ENCODE data around the gene IGF1R. TPM values are rescaled to one million over a fixed set of nuclear protein-coding genes. Genes with fewer than 3 reads are reported as not detected.

Gene IGF1R
- total RNA-seq, 1 experiment from 2014 or later = 125 TPM

DNA sequence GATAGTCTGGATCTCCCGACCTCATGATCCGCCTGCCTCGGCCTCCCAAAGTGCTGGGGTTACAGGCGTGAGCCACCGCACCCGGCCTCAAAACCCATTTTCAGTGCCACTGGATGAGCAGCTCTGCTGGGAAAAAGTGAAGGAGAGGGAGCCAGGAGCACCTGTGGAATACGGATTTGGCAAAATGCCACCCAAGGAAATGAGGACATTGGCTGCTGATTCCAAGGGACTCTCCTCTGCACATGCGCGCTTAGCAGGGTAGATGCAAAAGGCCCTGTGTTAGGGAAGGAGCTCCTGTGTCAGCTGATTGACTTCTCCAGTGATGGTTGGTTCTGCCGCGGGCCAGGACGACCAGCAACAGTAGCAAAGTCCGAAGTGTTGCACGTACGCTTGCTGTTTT is 43.4 kb upstream of the IGF1R start:
- peaks cover 11% of the 10 kb centered on the region for H3K36me3 Mint-ChIP-seq
- H3K9me3 Mint-ChIP-seq = peaks cover 9% of the 10 kb centered on the region
- ChIA-PET POLR2A (no interaction called here), CTCF (interaction anchor here (1.2 kb wide), 1 partner anchor 82 kb away, joined by 3 read pairs; no protein-coding TSS in a partner anchor)
- no peak overlapping the region for H3K27ac Mint-ChIP-seq
- no peak for ATAC-seq
- no peak for TF ChIP-seq CREM (CRISPR knock-in tag; IDR thresholded peaks at IDR 0.05)
- TF ChIP-seq TCF7 (CRISPR knock-in tag; IDR thresholded peaks at IDR 0.05; ENCODE audit: low read depth) = no peak
- TF ChIP-seq CREB1 (CRISPR knock-in tag; IDR thresholded peaks at IDR 0.05) = no peak
- no peak for TF ChIP-seq ZNF423 (CRISPR knock-in tag; IDR thresholded peaks at IDR 0.05)
- TF ChIP-seq, protein P1, sequence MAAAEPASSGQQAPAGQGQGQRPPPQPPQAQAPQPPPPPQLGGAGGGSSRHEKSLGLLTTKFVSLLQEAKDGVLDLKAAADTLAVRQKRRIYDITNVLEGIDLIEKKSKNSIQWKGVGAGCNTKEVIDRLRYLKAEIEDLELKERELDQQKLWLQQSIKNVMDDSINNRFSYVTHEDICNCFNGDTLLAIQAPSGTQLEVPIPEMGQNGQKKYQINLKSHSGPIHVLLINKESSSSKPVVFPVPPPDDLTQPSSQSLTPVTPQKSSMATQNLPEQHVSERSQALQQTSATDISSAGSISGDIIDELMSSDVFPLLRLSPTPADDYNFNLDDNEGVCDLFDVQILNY (CRISPR knock-in tag; IDR thresholded peaks at IDR 0.05) = no peak
- TF ChIP-seq ZNF317 (CRISPR knock-in tag; IDR thresholded peaks at IDR 0.05; ENCODE audit: borderline replicate concordance, low read depth) = no peak
- no peak for TF ChIP-seq FOXK1 (CRISPR knock-in tag; IDR thresholded peaks at IDR 0.05)
- TF ChIP-seq, protein P2, sequence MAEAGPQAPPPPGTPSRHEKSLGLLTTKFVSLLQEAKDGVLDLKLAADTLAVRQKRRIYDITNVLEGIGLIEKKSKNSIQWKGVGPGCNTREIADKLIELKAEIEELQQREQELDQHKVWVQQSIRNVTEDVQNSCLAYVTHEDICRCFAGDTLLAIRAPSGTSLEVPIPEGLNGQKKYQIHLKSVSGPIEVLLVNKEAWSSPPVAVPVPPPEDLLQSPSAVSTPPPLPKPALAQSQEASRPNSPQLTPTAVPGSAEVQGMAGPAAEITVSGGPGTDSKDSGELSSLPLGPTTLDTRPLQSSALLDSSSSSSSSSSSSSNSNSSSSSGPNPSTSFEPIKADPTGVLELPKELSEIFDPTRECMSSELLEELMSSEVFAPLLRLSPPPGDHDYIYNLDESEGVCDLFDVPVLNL (CRISPR knock-in tag; IDR thresholded peaks at IDR 0.05; ENCODE audit: borderline replicate concordance, low read depth) = no peak
- TF ChIP-seq, protein P3, sequence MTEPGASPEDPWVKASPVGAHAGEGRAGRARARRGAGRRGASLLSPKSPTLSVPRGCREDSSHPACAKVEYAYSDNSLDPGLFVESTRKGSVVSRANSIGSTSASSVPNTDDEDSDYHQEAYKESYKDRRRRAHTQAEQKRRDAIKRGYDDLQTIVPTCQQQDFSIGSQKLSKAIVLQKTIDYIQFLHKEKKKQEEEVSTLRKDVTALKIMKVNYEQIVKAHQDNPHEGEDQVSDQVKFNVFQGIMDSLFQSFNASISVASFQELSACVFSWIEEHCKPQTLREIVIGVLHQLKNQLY (CRISPR knock-in tag; IDR thresholded peaks at IDR 0.05) = no peak
- TF ChIP-seq, protein P4, sequence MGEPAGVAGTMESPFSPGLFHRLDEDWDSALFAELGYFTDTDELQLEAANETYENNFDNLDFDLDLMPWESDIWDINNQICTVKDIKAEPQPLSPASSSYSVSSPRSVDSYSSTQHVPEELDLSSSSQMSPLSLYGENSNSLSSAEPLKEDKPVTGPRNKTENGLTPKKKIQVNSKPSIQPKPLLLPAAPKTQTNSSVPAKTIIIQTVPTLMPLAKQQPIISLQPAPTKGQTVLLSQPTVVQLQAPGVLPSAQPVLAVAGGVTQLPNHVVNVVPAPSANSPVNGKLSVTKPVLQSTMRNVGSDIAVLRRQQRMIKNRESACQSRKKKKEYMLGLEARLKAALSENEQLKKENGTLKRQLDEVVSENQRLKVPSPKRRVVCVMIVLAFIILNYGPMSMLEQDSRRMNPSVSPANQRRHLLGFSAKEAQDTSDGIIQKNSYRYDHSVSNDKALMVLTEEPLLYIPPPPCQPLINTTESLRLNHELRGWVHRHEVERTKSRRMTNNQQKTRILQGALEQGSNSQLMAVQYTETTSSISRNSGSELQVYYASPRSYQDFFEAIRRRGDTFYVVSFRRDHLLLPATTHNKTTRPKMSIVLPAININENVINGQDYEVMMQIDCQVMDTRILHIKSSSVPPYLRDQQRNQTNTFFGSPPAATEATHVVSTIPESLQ (CRISPR knock-in tag; IDR thresholded peaks at IDR 0.05) = no peak
- TF ChIP-seq, protein P5, sequence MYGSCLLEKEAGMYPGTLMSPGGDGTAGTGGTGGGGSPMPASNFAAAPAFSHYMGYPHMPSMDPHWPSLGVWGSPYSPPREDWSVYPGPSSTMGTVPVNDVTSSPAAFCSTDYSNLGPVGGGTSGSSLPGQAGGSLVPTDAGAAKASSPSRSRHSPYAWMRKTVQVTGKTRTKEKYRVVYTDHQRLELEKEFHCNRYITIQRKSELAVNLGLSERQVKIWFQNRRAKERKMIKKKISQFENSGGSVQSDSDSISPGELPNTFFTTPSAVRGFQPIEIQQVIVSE (CRISPR knock-in tag; IDR thresholded peaks at IDR 0.05; ENCODE audit: borderline replicate concordance) = no peak
- no peak for TF ChIP-seq TEAD1 (CRISPR knock-in tag; IDR thresholded peaks at IDR 0.05)
- TF ChIP-seq, protein P6, sequence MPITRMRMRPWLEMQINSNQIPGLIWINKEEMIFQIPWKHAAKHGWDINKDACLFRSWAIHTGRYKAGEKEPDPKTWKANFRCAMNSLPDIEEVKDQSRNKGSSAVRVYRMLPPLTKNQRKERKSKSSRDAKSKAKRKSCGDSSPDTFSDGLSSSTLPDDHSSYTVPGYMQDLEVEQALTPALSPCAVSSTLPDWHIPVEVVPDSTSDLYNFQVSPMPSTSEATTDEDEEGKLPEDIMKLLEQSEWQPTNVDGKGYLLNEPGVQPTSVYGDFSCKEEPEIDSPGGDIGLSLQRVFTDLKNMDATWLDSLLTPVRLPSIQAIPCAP (CRISPR knock-in tag; IDR thresholded peaks at IDR 0.05) = no peak
- TF ChIP-seq, protein P7, sequence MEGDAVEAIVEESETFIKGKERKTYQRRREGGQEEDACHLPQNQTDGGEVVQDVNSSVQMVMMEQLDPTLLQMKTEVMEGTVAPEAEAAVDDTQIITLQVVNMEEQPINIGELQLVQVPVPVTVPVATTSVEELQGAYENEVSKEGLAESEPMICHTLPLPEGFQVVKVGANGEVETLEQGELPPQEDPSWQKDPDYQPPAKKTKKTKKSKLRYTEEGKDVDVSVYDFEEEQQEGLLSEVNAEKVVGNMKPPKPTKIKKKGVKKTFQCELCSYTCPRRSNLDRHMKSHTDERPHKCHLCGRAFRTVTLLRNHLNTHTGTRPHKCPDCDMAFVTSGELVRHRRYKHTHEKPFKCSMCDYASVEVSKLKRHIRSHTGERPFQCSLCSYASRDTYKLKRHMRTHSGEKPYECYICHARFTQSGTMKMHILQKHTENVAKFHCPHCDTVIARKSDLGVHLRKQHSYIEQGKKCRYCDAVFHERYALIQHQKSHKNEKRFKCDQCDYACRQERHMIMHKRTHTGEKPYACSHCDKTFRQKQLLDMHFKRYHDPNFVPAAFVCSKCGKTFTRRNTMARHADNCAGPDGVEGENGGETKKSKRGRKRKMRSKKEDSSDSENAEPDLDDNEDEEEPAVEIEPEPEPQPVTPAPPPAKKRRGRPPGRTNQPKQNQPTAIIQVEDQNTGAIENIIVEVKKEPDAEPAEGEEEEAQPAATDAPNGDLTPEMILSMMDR (IDR thresholded peaks at IDR 0.05) = no peak
- no peak for TF ChIP-seq ZNF138 (CRISPR knock-in tag; conservative IDR thresholded peaks at IDR 0.05)
- no peak for TF ChIP-seq TEAD4 (CRISPR knock-in tag; IDR thresholded peaks at IDR 0.05)
- no peak overlapping the region for H3K4me3 Mint-ChIP-seq
- no peaks in the 10 kb centered on the region; the same call in 1 of the 2 replicates for H3K27me3 Mint-ChIP-seq (ENCODE audit: low read depth)
- peaks cover 22% of the 10 kb centered on the region for H3K4me1 Mint-ChIP-seq
- no peak for DNase-seq (ENCODE audit: low spot score)

DNA sequence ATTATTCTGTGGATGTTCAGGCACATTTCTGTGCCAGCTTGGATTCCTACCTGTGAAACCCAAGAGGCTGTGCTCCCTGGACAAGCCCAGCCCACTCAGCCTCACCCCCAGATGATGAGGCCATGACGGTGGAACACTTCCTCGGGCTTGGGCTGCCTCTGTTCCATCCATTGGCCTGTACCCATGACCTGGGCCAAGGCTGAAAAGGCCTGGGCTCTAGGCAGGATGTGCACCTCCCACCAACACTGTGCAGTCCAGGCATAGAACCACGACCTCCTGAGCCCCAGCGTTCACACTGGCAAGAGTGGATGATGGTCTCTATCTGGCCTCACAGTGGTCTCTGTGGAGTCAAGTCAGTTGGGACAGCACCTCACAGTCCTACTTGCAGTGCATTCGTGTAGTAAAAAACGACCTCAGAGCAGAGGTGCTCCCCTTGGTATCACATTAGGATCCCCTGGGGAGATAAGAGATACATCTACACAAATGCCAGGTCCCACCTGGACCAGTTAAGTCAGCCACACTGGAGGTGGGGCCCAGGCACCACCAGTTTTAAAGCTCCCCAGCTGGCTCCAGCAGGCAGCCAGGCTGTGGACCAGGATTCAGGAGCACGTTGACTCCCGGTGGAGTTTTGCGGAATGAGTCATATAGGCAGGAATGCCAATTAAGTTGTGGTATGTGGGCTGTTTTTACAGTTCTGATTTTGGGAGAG is 39.0 kb upstream of the IGF1R start:
- ChIA-PET POLR2A (no interaction called here), CTCF (interaction anchor here (1.5 kb wide), 1 partner anchor 38 kb away, joined by 3 read pairs; no protein-coding TSS in a partner anchor)
- peak overlapping the region; percentile 78 for H3K27ac Mint-ChIP-seq
- TF ChIP-seq ZNF671 (CRISPR knock-in tag; IDR thresholded peaks at IDR 0.05) (no peak), GABPB1 (CRISPR knock-in tag; IDR thresholded peaks at IDR 0.05) (no peak), TEAD1 (CRISPR knock-in tag; IDR thresholded peaks at IDR 0.05) (0 out of 2 replicates have a peak, but pooled peaks have one; percentile 9)
- H3K9me3 Mint-ChIP-seq = no peaks in the 10 kb centered on the region
- DNase-seq (ENCODE audit: low spot score) (peak; percentile 38), ATAC-seq (peak; percentile 90)
- no peaks in the 10 kb centered on the region for H3K27me3 Mint-ChIP-seq (ENCODE audit: low read depth)
- no peak overlapping the region for H3K4me3 Mint-ChIP-seq
- no peaks in the 10 kb centered on the region for H3K36me3 Mint-ChIP-seq
- H3K4me1 Mint-ChIP-seq = peaks cover 12% of the 10 kb centered on the region

Measured in WTC11 (cell line).